HG02678 (cell line): ENCODE measurements around the gene FANCB.

Experiments
- ATAC-seq: cut with Tn5 transposase; IDR thresholded peaks from one replicate; pipeline ENCODE4 v1.9.1; 2021; ENCODE audit warnings: mild to moderate bottlenecking, moderate library complexity; ENCODE audit not compliant: unreplicated experiment

The FANCB gene

DNA sequence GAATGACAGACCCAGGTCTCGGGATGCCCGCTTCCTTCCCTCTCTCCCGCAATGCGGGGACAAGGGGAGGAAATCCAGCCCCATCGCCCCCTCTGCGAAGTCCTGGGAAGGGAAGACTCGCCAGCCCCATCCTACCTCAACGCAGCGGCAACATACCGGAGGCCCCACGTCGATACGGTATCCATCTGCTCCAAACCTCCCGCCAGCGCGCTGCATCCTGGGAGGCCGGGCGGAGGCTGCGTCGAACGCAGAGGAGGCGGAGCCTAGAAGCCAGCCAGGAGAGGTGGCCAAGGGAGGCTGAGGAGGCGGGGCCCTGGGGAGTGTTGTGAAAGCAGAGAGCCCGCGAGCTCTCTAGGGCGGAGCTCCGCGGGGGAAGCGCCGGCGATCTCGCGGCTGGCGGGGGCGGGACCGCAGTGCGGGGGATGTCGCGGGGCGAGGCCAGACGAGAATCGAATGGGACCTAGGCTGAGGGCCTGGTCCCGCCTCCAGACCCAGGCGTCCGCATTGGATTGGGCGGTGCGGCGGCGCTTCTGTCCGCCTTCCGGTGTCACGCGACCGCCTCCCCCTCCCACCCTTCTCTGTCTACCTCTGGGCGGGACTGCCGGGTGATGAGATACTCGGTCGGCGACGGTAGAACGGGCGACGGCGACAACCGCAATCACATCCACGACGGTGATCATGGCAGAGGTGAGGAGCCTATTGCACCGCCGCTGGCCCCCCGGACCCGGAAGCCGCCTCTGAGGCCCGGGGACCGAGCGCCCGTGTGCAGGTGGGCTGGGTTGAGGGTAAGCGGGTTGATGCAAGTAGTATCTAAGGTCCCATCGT lies at the start of gene FANCB, which contains the start of gene MOSPD2:
TSS of gene FANCB (minus strand) at position 219 of the 825 bp plus-strand sequence. CDS start 7,559 bp downstream, outside the sequence.
TSS of gene MOSPD2 (plus strand) at position 571 of the 825 bp plus-strand sequence. CDS start at position 679, 108 bp downstream.
- ATAC-seq = peak; percentile 95

- ATAC-seq = no peak
Measured at GRCh38 chrX:14922437-14922836, 49.6 kb upstream of the FANCB start.

DNA sequence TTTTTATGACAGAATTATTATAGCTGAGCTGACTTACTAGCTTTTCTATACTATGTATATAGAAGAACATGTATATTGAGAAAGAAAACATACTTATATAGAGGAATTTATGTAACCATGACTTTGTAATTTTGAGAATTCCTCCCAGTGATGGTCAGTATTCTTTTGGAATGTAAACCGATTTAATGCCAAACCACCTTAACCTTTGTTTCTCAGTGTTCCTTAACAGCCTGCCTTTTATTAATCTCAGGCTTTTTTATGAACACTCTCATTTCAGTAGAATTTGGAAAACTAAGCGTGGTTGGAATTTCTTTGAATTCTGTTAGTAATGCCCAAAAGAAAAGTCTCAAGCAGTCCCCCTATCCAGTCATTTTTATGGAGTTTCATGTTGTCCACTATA lies 47.3 kb upstream of the FANCB start:
- ATAC-seq = no peak

- no peak for ATAC-seq
Measured at GRCh38 chrX:14919407-14919806, 46.5 kb upstream of the FANCB start.

DNA sequence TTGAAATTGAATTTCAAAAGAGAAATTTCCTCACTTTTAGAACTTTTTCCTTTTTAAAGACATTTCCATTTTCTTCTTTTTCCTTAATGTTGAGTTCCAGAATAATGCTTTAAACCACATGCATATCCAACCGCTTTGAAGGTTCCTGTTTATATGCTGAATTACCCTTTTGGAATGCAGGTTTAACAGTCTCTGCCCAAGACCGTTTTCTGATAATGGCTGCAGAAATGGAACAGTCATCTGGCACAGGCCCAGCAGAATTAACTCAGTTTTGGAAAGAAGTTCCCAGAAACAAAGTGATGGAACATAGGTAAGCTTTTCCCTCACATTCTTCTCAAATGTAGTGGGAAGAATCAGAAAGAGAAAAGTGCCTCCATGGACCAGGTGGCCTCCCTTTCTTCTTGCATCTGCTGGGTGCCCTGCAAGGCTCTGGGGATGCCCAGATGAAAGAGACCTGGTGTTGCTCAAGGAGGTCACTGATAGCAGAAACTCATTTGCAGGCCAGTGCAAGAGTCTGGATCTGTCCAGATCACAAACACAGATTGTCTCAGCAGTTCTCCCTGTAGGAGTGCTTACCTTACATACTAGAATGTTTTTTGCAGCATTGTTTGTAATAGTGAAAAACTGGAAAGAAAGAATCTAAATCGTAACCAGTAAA lies 43.3 kb upstream of the FANCB start:
- no peak for ATAC-seq

- no peak for ATAC-seq
Measured at GRCh38 chrX:14915596-14915995, 42.7 kb upstream of the FANCB start.

- no peak for ATAC-seq
Measured at GRCh38 chrX:14913241-14913640, 40.4 kb upstream of the FANCB start.

DNA sequence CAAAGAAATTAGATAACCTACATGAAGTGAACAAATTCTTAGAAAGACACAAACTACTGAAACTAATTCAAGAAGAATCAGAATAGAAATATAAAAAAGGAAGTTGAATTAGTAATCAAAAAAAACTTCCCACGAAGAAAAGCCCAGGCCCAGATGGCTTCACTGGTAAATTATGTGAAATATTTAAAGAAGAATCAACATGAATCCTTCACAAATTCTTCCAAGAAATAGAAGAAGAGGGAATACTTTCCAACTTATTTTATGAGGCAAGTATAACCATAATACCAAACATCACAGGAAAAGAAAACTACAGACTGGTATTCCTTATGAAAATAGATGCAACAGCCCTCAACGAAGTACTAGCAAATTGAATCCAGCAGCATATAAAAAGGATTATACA lies 31.0 kb upstream of the FANCB start:
- no peak for ATAC-seq

DNA sequence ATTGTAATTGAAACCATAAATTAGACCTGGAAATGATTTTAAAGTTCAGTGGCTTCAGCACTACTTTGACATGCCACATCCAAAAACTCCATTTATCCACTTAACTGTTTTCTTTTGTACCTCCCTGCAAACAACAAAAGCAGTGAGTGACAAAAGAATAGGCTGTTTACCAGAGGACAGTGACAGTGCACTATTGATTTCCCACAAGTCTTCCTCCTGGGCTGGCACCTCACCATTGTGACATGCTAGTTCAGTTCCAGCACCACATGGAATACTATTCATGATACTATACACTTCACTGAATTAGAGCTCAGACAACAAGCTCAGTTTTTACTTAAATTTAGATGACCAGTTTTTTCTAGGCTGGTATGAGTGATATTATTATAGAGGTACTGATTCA lies 29.7 kb upstream of the FANCB start:
- ATAC-seq = no peak

DNA sequence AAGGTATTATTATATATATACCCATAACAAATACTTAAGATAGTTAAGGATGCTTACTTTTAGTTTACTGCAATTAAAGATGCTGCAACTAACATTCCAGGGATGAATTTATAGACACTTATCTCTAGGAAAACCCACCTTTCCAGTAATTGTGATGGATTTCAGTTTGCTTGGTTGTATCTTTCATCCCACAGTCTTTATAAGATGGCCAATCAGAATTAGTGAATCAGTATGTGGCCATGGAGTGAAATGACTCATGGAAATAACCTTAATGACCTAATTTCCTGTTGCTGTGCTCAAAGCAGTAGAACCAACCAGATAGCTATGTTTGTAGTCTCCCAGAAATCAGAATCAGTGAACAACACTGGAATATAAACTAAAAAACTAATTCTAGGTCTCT lies 26.7 kb upstream of the FANCB start:
- no peak for ATAC-seq

DNA sequence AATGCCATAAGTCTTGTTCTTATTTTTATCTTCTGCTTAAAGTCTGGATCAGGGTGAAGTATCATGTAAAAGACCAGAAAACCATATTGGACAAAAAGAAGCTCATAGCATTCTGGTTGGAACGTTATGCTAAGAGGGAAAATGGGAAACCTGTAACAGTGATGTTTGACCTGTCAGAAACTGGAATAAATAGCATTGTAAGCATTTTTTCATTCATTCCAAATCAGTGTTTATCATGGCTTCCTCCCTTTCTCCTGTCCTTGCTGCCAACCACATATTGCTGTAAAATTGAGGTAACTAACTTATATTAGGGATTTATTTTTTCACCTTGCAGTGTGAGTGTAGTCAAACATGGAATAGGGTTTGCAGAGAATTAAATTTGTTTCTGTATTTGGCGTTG lies 24.2 kb upstream of the FANCB start:
- no peak for ATAC-seq

DNA sequence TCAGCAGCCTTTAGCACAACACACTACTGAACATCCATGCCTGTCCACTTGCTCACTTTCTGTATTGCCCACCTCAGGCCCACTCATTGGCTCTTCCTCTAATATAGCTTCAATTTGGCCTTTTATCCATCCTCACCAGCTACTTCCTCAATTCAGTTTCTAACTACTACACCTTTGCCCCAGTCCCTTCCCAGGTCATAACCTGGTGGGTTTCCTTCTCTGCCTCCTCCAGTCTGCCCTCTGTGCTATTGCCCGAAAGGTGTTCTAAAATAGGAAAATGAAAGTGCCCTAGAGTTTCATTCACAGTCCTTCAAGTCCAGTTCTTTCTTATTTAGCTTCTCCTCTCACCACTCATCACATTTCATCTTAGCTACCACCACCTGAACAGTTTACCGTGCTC lies 23.4 kb upstream of the FANCB start:
- ATAC-seq = no peak

DNA sequence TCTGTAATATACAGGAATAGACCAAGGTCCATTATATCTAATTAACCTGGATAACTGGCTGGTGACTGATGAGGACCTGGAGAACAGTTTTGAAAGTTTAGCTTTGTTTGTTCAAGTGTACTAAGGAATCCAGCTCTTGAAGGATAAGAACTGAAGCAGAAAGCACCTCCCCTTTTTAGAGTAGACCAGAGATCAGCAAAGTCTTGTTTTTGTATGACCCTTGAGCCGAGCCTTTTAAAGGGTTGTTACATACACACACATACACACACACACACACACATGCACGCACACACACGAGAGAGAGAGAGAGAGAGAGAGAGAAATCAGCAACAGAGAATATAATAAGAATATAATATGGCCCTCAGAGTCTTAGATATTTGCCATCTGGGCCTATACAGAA lies 13.4 kb upstream of the FANCB start:
- no peak for ATAC-seq

DNA sequence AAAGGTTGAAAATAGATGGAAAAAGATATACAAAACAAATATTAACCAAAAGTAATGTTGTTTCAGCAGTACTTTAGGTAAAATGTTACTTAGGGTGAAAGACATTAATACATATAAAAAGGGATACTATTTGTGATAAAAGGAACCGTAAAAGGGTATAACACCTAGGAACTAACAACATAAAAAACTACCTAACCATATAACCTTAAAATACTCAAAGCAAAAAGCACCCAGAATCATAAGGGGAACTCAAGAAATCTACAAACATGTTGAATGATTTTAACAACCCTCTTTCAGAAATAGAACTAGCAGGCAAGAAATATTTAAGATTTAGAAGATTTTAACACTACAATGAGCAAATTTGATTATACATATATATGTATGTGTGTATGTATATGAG lies 11.8 kb upstream of the FANCB start:
- ATAC-seq = no peak

DNA sequence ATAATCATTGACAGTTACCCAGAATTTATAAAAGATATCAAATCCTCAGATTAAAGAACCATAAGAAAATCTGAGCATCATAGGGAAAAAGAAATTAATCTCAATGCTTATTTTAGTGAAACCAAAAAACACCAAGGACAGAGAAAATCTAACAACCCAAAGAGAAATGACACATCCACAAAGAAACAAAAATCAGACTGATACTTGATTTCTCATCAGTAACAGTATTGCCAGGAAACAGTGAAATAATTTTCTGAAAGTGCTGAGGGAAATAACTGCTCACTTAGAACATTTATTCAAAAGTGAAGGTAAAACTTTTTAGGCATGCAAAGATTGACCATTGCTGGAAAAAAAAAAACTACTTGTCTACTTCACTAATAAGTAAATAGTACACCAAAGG lies 11.0 kb upstream of the FANCB start:
- ATAC-seq = no peak

- ATAC-seq = no peak
Measured at GRCh38 chrX:14875624-14876023, 2.8 kb upstream of the FANCB start.

DNA sequence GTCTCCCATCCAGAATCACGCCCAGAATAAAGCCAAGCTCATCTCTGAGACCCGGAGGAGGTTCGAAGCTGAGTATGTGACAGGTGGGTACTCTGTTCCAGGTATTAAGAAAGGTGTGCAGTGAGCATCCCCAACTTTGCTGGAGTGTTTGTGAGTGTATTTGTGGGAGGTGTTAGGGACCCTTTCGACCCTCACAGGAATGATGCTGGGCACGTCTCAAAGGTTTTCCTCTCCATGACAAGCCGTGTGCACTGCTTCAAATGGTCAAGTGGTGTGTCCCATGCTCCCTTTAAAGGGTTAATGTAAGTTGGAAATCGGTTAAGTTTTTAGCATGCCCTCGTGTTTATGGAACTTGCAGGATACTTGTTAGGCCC lies 794 bp upstream of the FANCB start:
- no peak for ATAC-seq

GRCh38 chrX:14872355-14872754 lies 514 bp downstream of the FANCB start:
- no peak for ATAC-seq

GRCh38 chrX:14871767-14872166 lies 1.1 kb downstream of the FANCB start:
- ATAC-seq = no peak

- ATAC-seq = no peak
Measured at GRCh38 chrX:14865201-14865600, 7.7 kb downstream of the FANCB start.

DNA sequence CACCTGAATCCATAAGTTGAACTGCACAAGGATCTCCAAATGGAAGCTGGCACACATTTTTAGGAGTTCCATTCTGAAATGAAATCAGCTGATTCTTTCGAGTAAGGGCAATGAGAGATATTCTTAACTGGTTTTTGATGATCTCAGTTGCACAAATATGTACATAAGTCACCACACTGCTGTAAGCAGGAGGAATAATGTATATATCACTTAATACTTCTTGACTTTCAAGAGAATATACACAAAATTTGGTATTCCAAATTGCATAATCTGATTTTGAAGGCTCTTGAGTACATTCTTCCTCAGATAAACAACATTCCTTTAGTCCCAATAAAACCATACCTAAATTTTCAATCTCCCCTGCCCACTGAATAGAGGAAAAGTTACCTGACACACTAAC lies 8.2 kb downstream of the FANCB start:
- ATAC-seq = no peak

DNA sequence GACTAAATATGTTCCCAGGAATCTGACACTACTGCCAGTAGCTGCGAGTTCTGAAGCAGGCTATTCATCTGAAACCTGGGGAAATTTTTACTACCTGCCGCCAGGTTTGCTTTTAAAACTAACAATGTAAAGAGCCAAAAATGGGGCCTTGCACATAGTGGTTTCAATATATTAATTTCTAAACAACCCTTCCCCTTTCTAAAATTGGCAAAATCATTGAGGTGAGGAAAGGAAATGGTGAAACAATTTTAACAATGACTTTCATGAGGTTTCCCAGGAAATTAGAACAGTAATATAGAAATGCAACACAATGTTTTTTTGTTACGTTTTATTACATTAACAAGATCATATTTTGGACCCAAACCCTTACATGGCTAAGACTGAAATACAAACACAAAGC lies 21.3 kb downstream of the FANCB start:
- no peak for ATAC-seq
